NOMO-1 (cell line): ENCODE results near the gene PRKAG2.

Source experiments
- DNase-seq, 2 experiments: peaks; one replicate each; lab custom pipeline; 2025; ENCODE audit not compliant: unreplicated experiment in 2 of 2; lab: John Stamatoyannopoulos, UW

The PRKAG2 gene

GRCh38 chr7:151732834-151733592, 143.9 kb downstream of the PRKAG2 start:
- DNase-seq: no peak

DNA sequence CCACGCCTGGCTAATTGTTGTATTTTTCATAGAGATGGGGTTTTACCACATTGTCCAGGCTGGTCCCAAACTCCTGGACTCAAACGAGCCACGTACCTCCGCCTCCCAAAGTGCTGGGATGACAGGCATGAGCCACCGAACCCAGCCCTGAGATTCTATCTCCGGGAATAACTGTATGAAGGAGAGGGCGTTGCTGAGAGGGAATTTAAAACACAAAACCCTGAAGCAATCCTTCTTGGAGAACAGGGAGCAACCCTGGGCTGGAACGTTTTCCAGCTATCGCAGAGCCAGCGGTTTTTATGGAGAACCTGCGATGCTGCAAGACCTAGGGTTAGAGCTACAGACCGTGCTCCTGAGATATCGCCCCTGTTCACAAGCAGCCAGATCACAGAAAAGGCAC, 144.6 kb downstream of the PRKAG2 start:
- DNase-seq: no peak

- no peak for DNase-seq
These were observed 145.9 kb downstream of the PRKAG2 start for GRCh38 chr7:151731022-151731441.

GRCh38 chr7:151730591-151730990, 146.3 kb downstream of the PRKAG2 start:
- DNase-seq: no peak

DNA sequence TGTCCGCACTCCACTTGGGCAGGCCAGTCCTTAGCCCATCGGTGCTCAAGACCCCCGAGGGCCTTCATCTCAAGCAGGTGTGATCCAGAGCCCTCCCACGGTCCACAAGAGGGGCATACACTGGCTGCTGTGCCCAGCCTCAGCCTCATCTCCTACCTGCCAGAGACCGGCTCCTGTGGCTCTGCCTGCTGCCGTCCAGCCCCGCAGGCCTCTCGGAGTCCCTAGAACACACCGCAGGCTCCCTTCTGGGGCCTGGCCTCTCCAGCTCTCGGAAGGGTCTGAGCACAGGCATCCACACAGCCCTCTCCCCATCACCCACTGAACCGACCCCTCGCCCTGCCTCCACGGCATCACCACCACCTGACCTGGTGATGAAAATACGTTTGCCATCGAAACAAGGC, 147.4 kb downstream of the PRKAG2 start:
- no peak for DNase-seq

- no peak for DNase-seq
These were observed 148.2 kb downstream of the PRKAG2 start for GRCh38 chr7:151728746-151729145.

DNA sequence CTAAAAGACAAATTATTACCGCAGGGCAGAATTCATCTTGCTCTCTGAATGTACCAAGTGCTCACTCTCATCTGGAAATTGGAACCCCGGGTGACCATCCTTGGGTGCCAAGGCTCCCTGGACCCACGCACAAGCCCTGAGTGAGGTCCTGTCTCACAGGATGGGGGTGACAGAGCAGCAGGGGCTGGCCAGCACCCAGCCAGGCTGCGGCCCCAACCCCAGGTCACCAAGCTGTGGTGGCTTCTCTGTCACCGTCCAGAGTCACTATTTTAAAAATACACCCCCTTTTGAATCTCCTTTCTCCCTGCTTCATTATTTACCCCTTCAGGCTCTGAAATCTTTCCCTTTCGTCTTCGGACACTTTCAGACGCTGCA, 148.6 kb downstream of the PRKAG2 start:
- DNase-seq: no peak

DNA sequence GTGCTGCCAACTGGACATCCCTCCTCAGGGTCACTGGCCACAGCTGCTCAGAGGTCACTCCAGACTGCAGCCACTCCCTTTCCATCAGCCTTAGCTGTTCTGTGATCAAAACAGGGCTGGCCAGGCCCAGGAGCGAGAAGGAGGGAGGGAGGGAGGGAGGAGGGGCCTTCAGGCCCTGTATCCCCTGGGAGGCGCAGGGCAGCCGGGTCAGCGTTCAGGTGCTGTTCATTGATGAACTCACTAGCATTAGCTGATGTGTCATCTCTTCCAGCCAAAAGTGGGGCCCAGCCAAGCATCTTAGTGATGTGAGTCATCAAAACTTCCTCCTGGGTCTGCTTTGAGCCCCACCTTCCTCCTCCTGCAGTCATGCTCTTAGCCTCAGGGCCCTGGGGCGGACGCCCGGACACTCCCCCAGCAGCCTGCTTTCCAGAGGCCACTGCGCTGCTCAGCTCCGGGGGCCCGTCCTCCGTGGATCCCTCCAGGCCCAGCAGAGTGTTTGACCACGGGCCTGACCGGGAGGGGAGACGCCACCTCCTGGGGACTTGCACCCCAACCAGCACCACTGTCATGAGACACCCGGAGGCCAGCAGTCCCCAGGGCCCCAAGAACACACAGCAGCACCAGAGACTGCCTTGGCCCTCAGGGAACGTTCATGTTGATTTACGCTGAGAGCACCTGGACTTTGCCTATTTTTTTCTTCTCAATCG, 149.2 kb downstream of the PRKAG2 start:
- DNase-seq: peak; percentile 49 to 55

DNA sequence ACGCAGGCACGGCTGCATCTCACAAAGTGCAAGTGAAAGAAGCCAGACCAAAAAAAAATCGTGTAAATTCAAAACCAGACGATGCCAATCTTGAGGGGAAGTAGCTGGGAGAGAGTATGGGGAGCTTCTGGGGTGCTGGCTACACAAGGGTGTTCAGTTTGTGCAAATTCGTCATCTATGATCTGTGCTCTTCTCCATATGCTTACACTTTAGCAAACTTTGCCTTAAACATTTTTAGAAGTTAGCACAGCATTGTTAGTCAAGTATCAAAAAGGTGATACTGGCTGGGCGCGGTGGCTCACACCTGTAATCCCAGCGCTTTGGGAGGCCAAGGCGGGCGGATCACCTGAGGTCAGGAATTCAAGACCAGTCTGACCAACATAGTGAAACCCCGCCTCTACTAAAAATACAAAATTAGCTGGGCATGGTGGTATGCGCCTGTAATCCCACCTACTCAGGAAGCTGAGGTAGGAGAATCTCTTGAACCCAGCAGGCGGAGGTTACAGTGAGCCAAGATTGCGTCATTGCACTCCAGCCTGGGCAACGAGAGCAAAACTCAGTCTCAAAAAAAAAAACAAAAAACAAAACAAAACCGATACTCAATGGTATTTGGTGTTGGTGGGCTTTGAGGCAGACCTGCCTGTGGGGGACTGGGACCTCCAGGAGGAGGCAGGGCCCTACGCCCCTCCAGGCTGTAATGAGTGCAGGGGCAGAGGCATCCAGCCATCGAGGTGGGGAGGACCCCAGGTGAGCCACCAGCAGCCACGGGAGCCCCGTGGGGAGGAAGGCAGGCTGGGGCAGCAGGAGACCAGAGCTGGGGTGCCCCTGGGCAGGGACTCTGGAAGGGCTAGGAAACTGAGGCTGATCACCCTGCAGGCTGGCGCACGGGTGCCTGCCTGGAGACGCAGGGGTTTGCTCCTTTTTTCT, 150.0 kb downstream of the PRKAG2 start:
- DNase-seq: no peak

DNA sequence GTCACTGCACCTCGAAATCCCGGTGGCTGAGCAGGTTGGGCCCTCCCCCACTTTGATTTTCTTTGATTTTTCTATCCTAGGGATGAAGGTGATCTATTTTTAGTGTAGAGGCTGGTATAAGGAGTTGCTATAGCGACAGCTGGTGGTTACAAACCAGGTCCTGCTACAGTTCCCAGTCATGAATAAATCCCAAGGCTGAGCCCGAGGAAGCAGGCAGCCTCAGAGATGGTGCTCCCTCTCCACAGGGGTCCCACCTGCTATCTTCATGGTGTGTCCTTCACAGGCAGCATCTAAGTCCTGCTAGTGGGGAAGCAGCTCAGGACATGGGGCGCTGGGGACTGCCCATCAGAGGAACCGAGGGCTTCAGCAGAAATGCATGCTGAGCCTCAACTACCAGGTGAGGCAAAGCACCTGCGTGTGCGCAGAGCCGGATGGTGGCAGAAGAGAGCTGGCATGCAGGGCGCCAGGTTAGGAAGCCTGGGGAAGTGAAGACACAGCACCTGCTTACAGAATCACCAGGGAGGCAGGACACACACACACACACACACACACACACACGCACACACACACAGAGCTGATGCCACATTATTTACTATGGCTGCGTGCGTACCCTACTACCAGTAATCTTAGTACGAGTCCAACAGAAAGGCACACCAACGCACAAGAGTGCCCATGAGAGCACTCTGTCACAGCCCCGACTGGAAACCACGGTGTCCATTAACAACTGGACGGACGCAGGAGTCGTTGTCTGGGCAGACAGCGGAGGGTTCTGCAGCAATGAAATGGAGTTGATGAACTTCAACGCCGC, 150.9 kb downstream of the PRKAG2 start:
- DNase-seq: no peak

GRCh38 chr7:151724920-151725584, 151.9 kb downstream of the PRKAG2 start:
- DNase-seq: no peak

- no peak for DNase-seq
These were observed 152.5 kb downstream of the PRKAG2 start for GRCh38 chr7:151724250-151724915.

DNA sequence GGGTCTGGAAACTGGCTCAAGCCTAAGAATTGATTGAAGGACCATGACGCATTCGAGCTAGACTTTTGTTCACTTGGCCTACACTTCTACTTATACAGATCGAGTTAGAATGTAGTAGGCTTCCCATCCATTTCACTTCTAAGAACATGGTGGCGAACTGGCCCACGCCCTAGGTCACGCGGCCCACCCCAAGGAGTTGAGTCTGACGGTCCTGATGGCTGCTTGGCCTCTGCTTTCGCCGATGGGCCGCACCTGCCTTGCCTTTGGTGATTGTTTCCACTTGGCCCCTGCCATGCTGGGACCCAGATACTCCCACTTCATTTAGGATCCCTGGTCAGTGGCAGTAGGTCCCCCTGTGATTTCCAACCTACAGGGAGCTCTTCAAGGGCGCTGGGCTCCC, 153.6 kb downstream of the PRKAG2 start:
- no peak for DNase-seq

- no peak for DNase-seq
These were observed 154.4 kb downstream of the PRKAG2 start for GRCh38 chr7:151722533-151722932.

- DNase-seq: no peak
These were observed 155.2 kb downstream of the PRKAG2 start for GRCh38 chr7:151721694-151722093.

GRCh38 chr7:151721236-151721635, 155.7 kb downstream of the PRKAG2 start:
- no peak for DNase-seq

DNA sequence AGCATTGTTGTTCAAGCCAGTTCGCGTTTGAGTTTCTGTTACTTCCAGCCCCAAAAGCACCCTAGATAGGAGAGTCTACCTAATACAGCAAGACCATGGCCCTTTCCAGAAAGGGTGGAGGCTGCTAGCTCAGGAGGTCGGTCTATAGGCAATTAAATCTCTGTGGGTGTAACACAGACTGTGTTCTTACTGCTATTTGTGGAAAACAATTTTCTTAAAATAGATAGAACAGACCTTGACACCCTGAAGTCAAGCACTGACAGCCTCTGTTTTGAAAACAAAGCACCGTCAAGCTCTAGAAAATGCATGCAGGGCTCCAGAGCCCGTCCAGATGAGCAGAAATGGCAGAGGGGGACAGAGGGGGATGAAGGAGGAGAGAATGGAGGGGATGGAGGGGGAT, 156.6 kb downstream of the PRKAG2 start:
- no peak for DNase-seq

DNA sequence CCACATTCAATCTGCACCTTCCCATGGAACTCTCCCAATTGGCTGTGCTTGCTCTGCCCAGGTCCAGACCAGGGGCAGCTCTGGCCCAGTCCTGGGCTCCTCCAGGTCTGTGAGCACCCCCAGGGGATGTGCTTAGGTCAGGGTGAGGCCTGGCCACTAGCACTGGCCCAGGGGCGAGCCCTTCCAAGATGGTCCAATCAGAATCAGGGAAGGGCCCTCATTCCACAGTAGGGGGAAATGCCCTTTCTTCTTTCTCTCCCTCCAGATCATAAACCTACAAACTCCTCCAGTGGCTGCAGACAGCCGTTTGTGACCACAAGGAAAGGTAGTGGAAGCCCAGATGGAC, 157.0 kb downstream of the PRKAG2 start:
- no peak for DNase-seq

DNA sequence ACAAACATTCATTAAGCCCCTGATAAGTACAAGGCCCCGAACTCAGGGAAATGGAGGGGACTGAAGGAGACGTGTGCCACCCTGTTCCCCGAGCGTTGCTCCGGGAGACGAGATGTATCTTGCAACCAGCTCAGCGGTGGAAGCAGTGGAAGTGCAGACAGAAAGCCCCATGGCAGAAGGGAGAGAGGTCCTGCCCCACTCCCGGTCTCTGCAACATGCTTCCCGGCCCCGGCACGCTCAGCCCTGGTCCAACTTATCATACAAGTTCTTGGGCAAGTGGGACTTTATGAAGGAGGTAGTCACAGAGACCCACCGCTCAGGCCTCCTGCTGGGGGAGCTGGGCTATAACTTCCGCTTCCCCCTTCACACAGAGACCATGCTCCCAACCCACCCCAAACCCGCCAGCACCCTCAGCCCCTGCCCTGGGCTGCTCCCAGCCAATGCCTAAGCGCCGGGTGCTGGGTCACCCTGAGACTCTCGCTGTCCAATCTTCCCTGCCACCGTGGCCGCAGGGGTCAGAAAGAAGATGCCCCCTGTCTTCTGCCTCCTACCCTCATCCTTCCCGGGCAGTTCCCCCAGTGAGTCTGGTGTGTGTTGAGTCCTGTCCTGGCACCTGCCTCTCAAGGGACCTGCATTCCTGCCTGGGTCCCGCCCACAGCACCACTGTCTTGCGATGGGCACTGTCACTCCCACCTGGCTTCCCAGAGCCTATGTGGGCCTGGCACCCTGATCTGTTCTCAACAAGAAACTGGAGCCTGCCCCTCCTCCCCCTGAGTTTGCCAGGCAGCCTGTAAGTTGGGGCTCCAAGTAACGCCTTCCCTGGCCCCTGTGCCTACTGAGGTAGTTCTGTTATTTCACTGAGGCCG, 157.7 kb downstream of the PRKAG2 start:
- no peak for DNase-seq
